Prostate gland (tissue), 2 donors: ENCODE data around the gene AKTIP. TPM values are rescaled to one million over a fixed set of nuclear protein-coding genes. Genes with fewer than 3 reads are reported as not detected.

Source experiments
- DNase-seq: peaks from one replicate; pipeline ENCODE4 v3.0.0-alpha.2; 2019; ENCODE audit warnings: low spot score
- H3K27ac ChIP-seq, 2 donors: fragments of 200-600 bp; sonication (generic); 2 replicates each; pipeline ENCODE4 v1.5.1; 2017 to 2019
- H3K27me3 ChIP-seq: fragments of 200-600 bp; sonication (generic); replicated peaks from 2 replicates; pipeline ENCODE4 v1.5.1; 2019; ENCODE audit not compliant: insufficient read depth
- H3K36me3 ChIP-seq, 2 donors: fragments of 200-600 bp; sonication (generic); 1 replicate in 1 of 2; 2 replicates in 1 of 2; pipeline versions ENCODE4 v1.5.1 to v1.8.1; 2017 to 2019
- H3K4me1 ChIP-seq: fragments of 200-600 bp; sonication (generic); replicated peaks from 2 replicates; pipeline ENCODE4 v1.5.1; 2019
- H3K4me3 ChIP-seq, 2 donors: fragments of 200-600 bp; sonication (generic); 2 replicates each; pipeline ENCODE4 v1.5.1; 2017 to 2019
- H3K9me3 ChIP-seq: fragments of 200-600 bp; sonication (generic); 2 replicates; pipeline ENCODE4 v1.5.1; 2017
- POLR2A ChIP-seq: fragments of 450-650 bp; IDR thresholded peaks from one replicate; pipeline ENCODE4 v1.6.1; 2016; ENCODE audit warnings: antibody characterized with exemption, mild to moderate bottlenecking
- POLR2AphosphoS5 ChIP-seq: sonication (generic); formaldehyde crosslinking; IDR thresholded peaks from one replicate; pipeline ENCODE4 v1.6.1; 2017; ENCODE audit warnings: antibody characterized with exemption
- WGBS: methylation state at CpG from one replicate; pipeline ENCODE4 v1.1.5; 2018; 5-methylcytosine and 5-hydroxymethylcytosine counted together
- intact Hi-C: fragments of 100-400 bp; cut with DNase I; formaldehyde crosslinking; loops from one replicate; pipeline ENCODE4 v1.14.2; 2022
- total RNA-seq, 2 donors: library from RNA; depleted of rRNA; stranded (reverse); fragments of >200 nt; gene quantifications; one replicate each; pipeline ENCODE4 v1.1.0, GENCODE V29; 2016
- TF ChIP-seq, protein P1 (sequence below), 4 experiments: fragments of 200-600 bp in 2 of 4; fragments of 450-650 bp in 2 of 4; sonication (generic) in 2 of 4; IDR thresholded peaks; 1 replicate in 3 of 4; 2 replicates in 1 of 4; pipeline ENCODE4 v1.5.1; 2016 to 2019; ENCODE audit warnings: antibody characterized with exemption in 4 of 4, mild to moderate bottlenecking in 2 of 4, moderate library complexity in 2 of 4

The AKTIP gene
- total RNA-seq, 2 donors from 2014 or later = 43.5 to 56.2 TPM

DNA sequence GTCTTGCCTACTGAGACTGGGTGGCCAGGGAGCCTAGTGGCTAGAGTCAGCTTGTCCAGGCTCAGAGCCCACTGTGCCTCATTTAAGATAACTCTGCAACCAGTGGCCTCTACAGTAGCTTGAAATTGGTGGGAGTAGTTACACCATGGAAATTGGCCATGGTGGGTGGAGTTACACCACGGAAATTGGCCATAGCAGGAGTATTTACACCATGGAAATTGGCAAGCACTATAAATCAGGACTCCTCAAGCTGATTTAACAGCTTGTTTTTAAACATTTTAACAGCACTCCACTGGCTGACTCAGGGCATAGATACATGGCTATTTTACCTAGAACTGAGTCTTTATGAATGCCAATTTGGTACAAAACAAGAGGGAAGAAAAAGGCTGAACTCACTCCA, 27.7 kb upstream of the AKTIP start:
- Histone ChIP-seq H3K27me3 (no peaks in the 10 kb centered on the region), H3K36me3 (no peaks in the 10 kb centered on the region), H3K4me3 (no peak overlapping the region), H3K27ac (no peak overlapping the region), H3K9me3 (no peaks in the 10 kb centered on the region), H3K4me1 (no peaks in the 10 kb centered on the region)
- WGBS = 67% methylated on average over 1 of the region's 1 CpG
- intact Hi-C loops = no loop called here
- no peak for DNase-seq
- TF ChIP-seq POLR2A (no peak), POLR2AphosphoS5 (no peak)
- TF ChIP-seq, protein P1, sequence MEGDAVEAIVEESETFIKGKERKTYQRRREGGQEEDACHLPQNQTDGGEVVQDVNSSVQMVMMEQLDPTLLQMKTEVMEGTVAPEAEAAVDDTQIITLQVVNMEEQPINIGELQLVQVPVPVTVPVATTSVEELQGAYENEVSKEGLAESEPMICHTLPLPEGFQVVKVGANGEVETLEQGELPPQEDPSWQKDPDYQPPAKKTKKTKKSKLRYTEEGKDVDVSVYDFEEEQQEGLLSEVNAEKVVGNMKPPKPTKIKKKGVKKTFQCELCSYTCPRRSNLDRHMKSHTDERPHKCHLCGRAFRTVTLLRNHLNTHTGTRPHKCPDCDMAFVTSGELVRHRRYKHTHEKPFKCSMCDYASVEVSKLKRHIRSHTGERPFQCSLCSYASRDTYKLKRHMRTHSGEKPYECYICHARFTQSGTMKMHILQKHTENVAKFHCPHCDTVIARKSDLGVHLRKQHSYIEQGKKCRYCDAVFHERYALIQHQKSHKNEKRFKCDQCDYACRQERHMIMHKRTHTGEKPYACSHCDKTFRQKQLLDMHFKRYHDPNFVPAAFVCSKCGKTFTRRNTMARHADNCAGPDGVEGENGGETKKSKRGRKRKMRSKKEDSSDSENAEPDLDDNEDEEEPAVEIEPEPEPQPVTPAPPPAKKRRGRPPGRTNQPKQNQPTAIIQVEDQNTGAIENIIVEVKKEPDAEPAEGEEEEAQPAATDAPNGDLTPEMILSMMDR (IDR thresholded peaks at IDR 0.05) = no peak

DNA sequence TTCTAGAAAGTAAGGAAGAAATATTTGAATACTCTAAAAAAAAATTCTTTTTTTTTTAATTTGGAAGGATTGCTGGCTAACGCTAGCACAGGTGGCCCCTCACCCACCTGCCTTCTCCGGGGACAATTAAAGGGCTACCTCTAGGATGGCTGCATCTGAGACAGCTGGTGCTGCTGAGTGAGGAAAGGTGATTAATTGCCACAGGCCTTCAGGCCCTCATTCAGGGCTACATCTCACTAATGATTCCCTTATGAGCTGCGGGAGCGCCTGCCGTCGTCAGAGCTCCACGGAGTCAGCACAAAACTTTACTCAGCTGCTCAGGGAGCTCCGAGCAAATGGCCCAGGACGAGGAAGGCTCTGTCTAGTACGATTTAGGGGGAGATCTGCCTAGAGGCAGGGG, 27.0 kb upstream of the AKTIP start:
- intact Hi-C loops = no loop called here
- WGBS = 65% methylated on average over 10 of the region's 10 CpGs
- DNase-seq = no peak
- TF ChIP-seq POLR2AphosphoS5 (no peak), POLR2A (no peak)
- TF ChIP-seq, protein P1 (IDR thresholded peaks at IDR 0.05) = no peak
- Histone ChIP-seq H3K9me3 (no peaks in the 10 kb centered on the region), H3K27ac (no peak overlapping the region), H3K4me3 (no peak overlapping the region), H3K36me3 (no peaks in the 10 kb centered on the region), H3K27me3 (no peaks in the 10 kb centered on the region), H3K4me1 (no peaks in the 10 kb centered on the region)

DNA sequence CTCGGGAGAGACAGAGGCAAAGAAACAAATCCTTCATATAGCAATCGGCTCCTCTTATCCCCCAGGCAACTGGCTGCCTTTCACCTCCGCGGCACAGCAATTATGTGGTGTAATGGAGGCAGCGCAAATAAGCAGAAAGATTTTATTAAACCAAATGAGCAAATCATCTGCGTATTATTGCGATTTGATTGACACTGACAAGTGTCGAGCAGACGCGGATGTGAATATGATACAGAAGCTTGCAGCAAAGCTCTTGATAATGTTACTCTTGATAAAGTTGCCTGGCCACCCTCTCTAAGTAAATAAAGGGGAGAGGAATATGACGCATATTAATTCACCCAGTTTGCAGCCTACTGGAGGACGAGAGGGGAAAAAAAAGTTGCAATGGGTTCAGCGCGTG, 26.5 kb upstream of the AKTIP start:
- 88% methylated on average over 14 of the region's 14 CpGs for WGBS
- Histone ChIP-seq H3K36me3 (no peaks in the 10 kb centered on the region), H3K4me3 (no peak overlapping the region), H3K4me1 (no peaks in the 10 kb centered on the region), H3K27me3 (no peaks in the 10 kb centered on the region), H3K9me3 (no peaks in the 10 kb centered on the region), H3K27ac (no peak overlapping the region)
- no peak for DNase-seq
- intact Hi-C loops = no loop called here
- TF ChIP-seq POLR2A = no peak
- no peak for TF ChIP-seq POLR2AphosphoS5
- TF ChIP-seq, protein P1 (IDR thresholded peaks at IDR 0.05) = no peak

DNA sequence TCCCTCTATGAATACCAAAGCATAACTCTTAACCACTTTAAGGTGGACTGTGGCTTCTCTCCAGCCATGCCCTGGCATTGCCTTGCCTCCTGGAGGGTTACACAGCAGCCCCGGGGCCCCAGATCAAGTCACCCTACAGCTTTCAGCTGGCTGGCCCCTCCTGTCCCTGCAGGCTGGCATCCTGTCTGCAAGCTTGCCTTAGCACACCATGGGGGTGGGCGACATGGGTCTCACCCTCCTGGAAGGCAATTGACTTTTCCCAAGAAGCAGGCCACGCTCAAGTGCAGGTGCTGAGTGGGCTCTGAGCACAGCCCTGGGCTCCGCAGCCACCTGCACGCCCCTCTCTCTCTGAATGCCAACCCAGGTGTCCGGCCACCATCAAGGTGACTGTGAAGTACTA, 25.8 kb upstream of the AKTIP start:
- 79% methylated on average over 6 of the region's 6 CpGs for WGBS
- Histone ChIP-seq H3K36me3 (no peaks in the 10 kb centered on the region), H3K4me1 (no peaks in the 10 kb centered on the region), H3K27ac (no peak overlapping the region), H3K9me3 (no peaks in the 10 kb centered on the region), H3K27me3 (no peaks in the 10 kb centered on the region), H3K4me3 (no peak overlapping the region)
- intact Hi-C loops = no loop called here
- TF ChIP-seq, protein P1 (IDR thresholded peaks at IDR 0.05) = no peak
- TF ChIP-seq POLR2AphosphoS5 (no peak), POLR2A (no peak)
- DNase-seq = no peak

DNA sequence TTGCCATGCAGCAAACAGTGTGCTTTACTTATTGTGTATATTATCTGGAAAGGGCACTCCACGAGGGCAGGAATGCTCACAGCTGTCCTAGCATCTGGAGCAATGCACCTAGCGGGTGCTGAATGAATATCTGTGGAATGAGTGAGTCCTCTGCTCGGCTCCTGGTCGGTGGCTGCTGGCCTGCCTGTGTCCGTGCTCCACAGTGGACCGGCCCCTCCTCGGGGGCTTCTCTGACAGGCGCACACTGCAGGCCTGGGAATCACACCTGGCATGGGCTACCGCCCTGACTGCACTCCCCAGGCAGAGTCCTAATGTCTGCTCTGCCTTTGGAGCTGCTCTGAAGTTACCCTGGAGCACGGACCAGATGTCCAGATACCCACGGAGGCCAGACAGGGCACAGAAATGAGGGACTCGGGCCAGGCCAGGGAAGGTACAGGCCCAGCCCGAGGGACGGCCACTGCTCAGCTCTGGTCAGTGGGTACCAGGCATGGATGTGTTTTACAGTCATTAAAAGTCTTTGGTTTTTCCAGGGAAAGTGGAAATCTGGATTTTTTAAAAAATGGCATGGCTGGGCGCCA, 21.1 kb upstream of the AKTIP start:
- no peaks in the 10 kb centered on the region for H3K36me3 ChIP-seq
- H3K27me3 ChIP-seq = no peaks in the 10 kb centered on the region
- no peaks in the 10 kb centered on the region for H3K9me3 ChIP-seq
- no peak overlapping the region for H3K27ac ChIP-seq
- intact Hi-C loops = no loop called here
- H3K4me3 ChIP-seq = no peak overlapping the region
- 90% methylated on average over 15 of the region's 15 CpGs for WGBS
- no peaks in the 10 kb centered on the region for H3K4me1 ChIP-seq
- no peak for DNase-seq
- TF ChIP-seq POLR2AphosphoS5 = no peak
